Right lobe of liver (tissue), 4 donors: ENCODE measurements around the gene SSBP3.
"Not testable (repeated sequence)": the region's sequence is repeated elsewhere in the genome, so short reads cannot be mapped to it uniquely, and the experiment has no call there.

ENCODE experiments used
- POLR2A ChIP-seq: fragments of 450-650 bp; IDR thresholded peaks from one replicate; pipeline ENCODE4 v1.6.1; 2017; ENCODE audit warnings: antibody characterized with exemption, mild to moderate bottlenecking
- TF ChIP-seq, protein P1 (sequence below), 4 donors: fragments of 200-600 bp in 3 of 4; fragments of 450-650 bp in 1 of 4; IDR thresholded peaks; one replicate each; pipeline versions ENCODE4 v1.5.1 to v1.8.0; 2016 to 2022; ENCODE audit warnings: antibody characterized with exemption in 4 of 4, mild to moderate bottlenecking in 2 of 4
- donor health status: DM: no; HTN: no; CAD: no.
- donor health status: DM: no; HTN: no; CAD: no.
- donor health status: DM: no; HTN: yes; CAD: no.

DNA sequence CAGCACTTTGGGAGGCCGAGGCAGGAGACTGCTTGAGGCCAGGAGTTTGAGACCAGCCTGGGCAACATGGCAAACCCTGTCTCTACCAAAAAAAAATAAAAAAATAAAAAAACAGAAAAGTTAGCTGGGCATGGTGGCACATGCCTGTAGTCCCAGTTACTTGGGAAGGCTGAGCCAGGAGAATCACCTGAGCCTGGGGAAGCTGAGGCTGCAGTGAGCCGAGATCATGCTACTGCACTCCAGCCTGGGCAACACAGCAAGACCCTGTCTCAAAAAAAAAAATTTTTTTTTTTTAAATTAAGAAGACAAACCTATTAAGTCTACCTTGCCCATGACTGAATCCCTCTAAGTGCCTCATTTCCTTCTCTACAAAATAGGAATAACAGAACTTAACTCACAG lies 16.6 kb downstream of the SSBP3 start:
- TF ChIP-seq, protein P1, sequence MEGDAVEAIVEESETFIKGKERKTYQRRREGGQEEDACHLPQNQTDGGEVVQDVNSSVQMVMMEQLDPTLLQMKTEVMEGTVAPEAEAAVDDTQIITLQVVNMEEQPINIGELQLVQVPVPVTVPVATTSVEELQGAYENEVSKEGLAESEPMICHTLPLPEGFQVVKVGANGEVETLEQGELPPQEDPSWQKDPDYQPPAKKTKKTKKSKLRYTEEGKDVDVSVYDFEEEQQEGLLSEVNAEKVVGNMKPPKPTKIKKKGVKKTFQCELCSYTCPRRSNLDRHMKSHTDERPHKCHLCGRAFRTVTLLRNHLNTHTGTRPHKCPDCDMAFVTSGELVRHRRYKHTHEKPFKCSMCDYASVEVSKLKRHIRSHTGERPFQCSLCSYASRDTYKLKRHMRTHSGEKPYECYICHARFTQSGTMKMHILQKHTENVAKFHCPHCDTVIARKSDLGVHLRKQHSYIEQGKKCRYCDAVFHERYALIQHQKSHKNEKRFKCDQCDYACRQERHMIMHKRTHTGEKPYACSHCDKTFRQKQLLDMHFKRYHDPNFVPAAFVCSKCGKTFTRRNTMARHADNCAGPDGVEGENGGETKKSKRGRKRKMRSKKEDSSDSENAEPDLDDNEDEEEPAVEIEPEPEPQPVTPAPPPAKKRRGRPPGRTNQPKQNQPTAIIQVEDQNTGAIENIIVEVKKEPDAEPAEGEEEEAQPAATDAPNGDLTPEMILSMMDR (IDR thresholded peaks at IDR 0.05), result not testable (repeated sequence)
- not testable (repeated sequence) for TF ChIP-seq POLR2A
